Measurements from ENCODE around the gene TMEM236.

DNA sequence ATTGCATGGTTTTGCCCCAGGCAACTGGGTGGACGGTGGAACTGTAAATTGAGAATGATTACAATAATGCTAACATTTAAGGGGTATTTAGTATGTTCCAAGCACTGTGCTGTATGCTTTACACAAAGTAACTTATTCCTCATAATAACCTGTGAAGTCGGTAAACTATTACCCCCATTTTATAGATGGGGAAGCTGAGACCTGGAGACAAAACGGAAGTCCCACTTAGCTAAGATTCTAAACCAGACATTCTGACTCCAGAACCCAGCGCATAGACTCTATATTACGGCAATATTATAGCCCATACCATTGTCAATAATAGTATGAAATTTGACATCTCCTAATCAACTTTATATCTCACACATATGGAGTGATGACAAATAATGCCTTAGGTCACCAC, 39.9 kb upstream of the TMEM236 start:
- TF ChIP-seq, protein P1, sequence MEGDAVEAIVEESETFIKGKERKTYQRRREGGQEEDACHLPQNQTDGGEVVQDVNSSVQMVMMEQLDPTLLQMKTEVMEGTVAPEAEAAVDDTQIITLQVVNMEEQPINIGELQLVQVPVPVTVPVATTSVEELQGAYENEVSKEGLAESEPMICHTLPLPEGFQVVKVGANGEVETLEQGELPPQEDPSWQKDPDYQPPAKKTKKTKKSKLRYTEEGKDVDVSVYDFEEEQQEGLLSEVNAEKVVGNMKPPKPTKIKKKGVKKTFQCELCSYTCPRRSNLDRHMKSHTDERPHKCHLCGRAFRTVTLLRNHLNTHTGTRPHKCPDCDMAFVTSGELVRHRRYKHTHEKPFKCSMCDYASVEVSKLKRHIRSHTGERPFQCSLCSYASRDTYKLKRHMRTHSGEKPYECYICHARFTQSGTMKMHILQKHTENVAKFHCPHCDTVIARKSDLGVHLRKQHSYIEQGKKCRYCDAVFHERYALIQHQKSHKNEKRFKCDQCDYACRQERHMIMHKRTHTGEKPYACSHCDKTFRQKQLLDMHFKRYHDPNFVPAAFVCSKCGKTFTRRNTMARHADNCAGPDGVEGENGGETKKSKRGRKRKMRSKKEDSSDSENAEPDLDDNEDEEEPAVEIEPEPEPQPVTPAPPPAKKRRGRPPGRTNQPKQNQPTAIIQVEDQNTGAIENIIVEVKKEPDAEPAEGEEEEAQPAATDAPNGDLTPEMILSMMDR (IDR thresholded peaks at IDR 0.05): no peak
- TF ChIP-seq, protein P2, sequence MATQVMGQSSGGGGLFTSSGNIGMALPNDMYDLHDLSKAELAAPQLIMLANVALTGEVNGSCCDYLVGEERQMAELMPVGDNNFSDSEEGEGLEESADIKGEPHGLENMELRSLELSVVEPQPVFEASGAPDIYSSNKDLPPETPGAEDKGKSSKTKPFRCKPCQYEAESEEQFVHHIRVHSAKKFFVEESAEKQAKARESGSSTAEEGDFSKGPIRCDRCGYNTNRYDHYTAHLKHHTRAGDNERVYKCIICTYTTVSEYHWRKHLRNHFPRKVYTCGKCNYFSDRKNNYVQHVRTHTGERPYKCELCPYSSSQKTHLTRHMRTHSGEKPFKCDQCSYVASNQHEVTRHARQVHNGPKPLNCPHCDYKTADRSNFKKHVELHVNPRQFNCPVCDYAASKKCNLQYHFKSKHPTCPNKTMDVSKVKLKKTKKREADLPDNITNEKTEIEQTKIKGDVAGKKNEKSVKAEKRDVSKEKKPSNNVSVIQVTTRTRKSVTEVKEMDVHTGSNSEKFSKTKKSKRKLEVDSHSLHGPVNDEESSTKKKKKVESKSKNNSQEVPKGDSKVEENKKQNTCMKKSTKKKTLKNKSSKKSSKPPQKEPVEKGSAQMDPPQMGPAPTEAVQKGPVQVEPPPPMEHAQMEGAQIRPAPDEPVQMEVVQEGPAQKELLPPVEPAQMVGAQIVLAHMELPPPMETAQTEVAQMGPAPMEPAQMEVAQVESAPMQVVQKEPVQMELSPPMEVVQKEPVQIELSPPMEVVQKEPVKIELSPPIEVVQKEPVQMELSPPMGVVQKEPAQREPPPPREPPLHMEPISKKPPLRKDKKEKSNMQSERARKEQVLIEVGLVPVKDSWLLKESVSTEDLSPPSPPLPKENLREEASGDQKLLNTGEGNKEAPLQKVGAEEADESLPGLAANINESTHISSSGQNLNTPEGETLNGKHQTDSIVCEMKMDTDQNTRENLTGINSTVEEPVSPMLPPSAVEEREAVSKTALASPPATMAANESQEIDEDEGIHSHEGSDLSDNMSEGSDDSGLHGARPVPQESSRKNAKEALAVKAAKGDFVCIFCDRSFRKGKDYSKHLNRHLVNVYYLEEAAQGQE (IDR thresholded peaks at IDR 0.05): no peak
- TF ChIP-seq CEBPB (IDR thresholded peaks at IDR 0.05): no peak
- no peak for TF ChIP-seq POLR2A (IDR thresholded peaks at IDR 0.05; ENCODE audit: low read length)
- TF ChIP-seq ESRRA (IDR thresholded peaks at IDR 0.05; ENCODE audit: borderline replicate concordance, low read length): no peak
- TF ChIP-seq POLR2AphosphoS2 (conservative IDR thresholded peaks at IDR 0.05; ENCODE audit: low read length): no peak
- no peak for TF ChIP-seq RAD21 (conservative IDR thresholded peaks at IDR 0.05 in 1 of 2, IDR thresholded peaks at IDR 0.05 in 1 of 2)
- no peak for TF ChIP-seq MYC (IDR thresholded peaks at IDR 0.05; ENCODE audit: borderline replicate concordance, low read length)

Data from A549 (cell line).